HUES48 (cell line): ENCODE results near the gene CHD9.
"Not testable (repeated sequence)": the region's sequence is repeated elsewhere in the genome, so short reads cannot be mapped to it uniquely, and the experiment has no call there.

Experiments used
- H3K27ac ChIP-seq: one replicate; pipeline ENCODE4 v1.7.0; 2013; ENCODE audit warnings: low read depth, low read length, inconsistent platforms
- H3K27me3 ChIP-seq: 2 replicates; pipeline ENCODE4 v1.6.1; 2013; ENCODE audit warnings: mild to moderate bottlenecking, low read length; ENCODE audit not compliant: control insufficient read depth, insufficient read depth
- H3K36me3 ChIP-seq: 2 replicates; pipeline ENCODE4 v1.6.1; 2013; ENCODE audit warnings: low read length; ENCODE audit not compliant: control insufficient read depth, insufficient read depth
- H3K4me1 ChIP-seq: 2 replicates; pipeline ENCODE4 v1.6.1; 2013; ENCODE audit warnings: mild to moderate bottlenecking, low read length; ENCODE audit not compliant: control insufficient read depth, insufficient read depth
- H3K4me3 ChIP-seq: 2 replicates; pipeline ENCODE4 v1.5.1; 2013; ENCODE audit warnings: mild to moderate bottlenecking, low read depth, low read length
- H3K9ac ChIP-seq: 2 replicates; pipeline ENCODE4 v1.6.1; 2013; ENCODE audit warnings: mild to moderate bottlenecking, low read depth, low read length, moderate library complexity
- H3K9me3 ChIP-seq: 2 replicates; pipeline ENCODE4 v1.6.1; 2013; ENCODE audit warnings: low read length; ENCODE audit not compliant: control insufficient read depth, insufficient read depth

Gene CHD9

DNA sequence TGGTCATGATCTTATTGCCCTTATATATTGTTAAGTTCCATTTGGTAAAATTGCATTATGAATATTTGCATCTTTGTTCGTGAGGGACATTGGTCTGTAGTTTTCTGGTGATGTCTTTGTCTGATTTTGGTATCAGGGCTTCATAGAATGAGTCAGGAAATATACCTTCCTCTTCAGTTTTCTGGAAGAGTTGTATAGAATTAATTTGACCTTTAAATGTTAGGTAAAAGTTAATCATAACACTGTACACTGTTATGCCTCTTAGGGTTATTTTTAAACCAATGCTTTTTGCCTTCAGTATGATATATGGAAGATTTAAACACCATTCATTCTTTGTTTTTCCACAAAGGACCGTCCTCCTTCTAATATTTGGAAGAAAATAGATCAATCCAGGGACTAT is 180.0 kb downstream of the CHD9 start:
- no peaks in the 10 kb centered on the region for H3K27me3 ChIP-seq
- H3K4me3 ChIP-seq: no peak overlapping the region
- no peak overlapping the region for H3K27ac ChIP-seq
- no peaks in the 10 kb centered on the region for H3K4me1 ChIP-seq
- peaks cover 99% of the 10 kb centered on the region for H3K36me3 ChIP-seq
- H3K9ac ChIP-seq: no peak overlapping the region
- H3K9me3 ChIP-seq: no peaks in the 10 kb centered on the region

DNA sequence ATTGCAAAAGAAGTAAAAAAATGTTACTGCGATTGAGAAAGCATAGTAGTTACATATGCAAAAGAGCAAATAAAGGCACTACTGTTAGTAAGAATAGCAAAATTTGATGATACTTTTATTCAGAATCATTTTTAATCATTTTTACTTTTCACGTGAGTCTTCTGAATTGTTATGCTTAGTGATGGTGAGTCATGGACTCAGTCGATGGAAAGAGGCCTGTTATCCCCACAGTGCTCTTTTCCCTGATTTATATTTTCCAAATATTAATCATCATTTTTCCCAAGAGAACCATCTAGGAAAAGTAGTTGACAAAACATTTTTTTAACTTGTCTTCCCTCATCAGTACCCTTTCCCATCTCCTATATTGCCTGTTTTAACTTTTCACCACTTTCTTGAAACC is 181.1 kb downstream of the CHD9 start:
- H3K36me3 ChIP-seq: peaks cover 99% of the 10 kb centered on the region
- H3K9me3 ChIP-seq: no peaks in the 10 kb centered on the region
- H3K27ac ChIP-seq: no peak overlapping the region

GRCh38 chr16:53249331-53249730 is 194.5 kb downstream of the CHD9 start:
- Histone ChIP-seq H3K4me1 (no peaks in the 10 kb centered on the region), H3K27me3 (no peaks in the 10 kb centered on the region), H3K9me3 (no peaks in the 10 kb centered on the region), H3K27ac (no peak overlapping the region), H3K9ac (no peak overlapping the region), H3K4me3 (no peak overlapping the region), H3K36me3 (peaks cover 85% of the 10 kb centered on the region)

More for the DNA sequence above, 181.1 kb downstream of the CHD9 start:
- no peaks in the 10 kb centered on the region for H3K27me3 ChIP-seq
- H3K4me1 ChIP-seq: no peaks in the 10 kb centered on the region
- H3K4me3 ChIP-seq: no peak overlapping the region
- H3K9ac ChIP-seq: no peak overlapping the region

DNA sequence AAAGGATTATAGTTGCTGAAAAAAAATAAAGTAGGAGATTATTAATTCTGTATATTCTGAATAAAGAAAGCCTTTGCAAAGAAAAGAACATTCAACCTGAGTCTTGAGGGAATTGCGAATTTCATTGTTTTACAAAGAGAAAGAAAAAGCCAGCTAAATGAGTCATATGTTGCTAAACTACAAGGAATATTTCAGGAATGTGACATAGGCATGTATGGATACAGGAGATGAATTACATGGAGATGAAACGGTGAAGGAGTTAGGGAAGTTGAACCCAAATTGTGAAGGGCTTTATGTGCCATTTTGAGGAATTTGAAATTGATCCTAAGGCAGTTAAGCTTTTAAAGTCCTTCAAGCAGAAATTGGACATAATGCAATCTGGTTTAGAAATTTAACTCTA is 202.2 kb downstream of the CHD9 start:
- Histone ChIP-seq H3K36me3 (peaks cover 90% of the 10 kb centered on the region), H3K9ac (no peak overlapping the region), H3K27me3 (no peaks in the 10 kb centered on the region)

GRCh38 chr16:53258809-53259208 is 204.0 kb downstream of the CHD9 start:
- H3K4me1 ChIP-seq: peaks cover 3% of the 10 kb centered on the region; the same call in 1 of the 2 replicates
- no peak overlapping the region for H3K9ac ChIP-seq
- no peaks in the 10 kb centered on the region for H3K27me3 ChIP-seq
- no peak overlapping the region for H3K4me3 ChIP-seq
- H3K36me3 ChIP-seq: peaks cover 95% of the 10 kb centered on the region
- H3K27ac ChIP-seq: no peak overlapping the region
- no peaks in the 10 kb centered on the region for H3K9me3 ChIP-seq

More for the DNA sequence above, 202.2 kb downstream of the CHD9 start:
- Histone ChIP-seq H3K9me3 (no peaks in the 10 kb centered on the region), H3K4me1 (peaks cover 3% of the 10 kb centered on the region; the same call in 1 of the 2 replicates), H3K27ac (peak overlapping the region; percentile 66), H3K4me3 (no peak overlapping the region)

- H3K27ac ChIP-seq: no peak overlapping the region
- no peak overlapping the region for H3K4me3 ChIP-seq
- H3K36me3 ChIP-seq: peaks cover 96% of the 10 kb centered on the region
- no peaks in the 10 kb centered on the region for H3K27me3 ChIP-seq
- H3K9ac ChIP-seq: no peak overlapping the region
- peaks cover 3% of the 10 kb centered on the region; the same call in 1 of the 2 replicates for H3K4me1 ChIP-seq
- H3K9me3 ChIP-seq: no peaks in the 10 kb centered on the region
Observed at GRCh38 chr16:53261276-53261675, 206.5 kb downstream of the CHD9 start.

- no peak overlapping the region for H3K4me3 ChIP-seq
- no peaks in the 10 kb centered on the region for H3K27me3 ChIP-seq
- no peaks in the 10 kb centered on the region for H3K9me3 ChIP-seq
- H3K9ac ChIP-seq: no peak overlapping the region
- no peak overlapping the region for H3K27ac ChIP-seq
- H3K4me1 ChIP-seq: no peaks in the 10 kb centered on the region
- peaks cover 96% of the 10 kb centered on the region for H3K36me3 ChIP-seq
Observed at GRCh38 chr16:53262645-53263044, 207.9 kb downstream of the CHD9 start.

DNA sequence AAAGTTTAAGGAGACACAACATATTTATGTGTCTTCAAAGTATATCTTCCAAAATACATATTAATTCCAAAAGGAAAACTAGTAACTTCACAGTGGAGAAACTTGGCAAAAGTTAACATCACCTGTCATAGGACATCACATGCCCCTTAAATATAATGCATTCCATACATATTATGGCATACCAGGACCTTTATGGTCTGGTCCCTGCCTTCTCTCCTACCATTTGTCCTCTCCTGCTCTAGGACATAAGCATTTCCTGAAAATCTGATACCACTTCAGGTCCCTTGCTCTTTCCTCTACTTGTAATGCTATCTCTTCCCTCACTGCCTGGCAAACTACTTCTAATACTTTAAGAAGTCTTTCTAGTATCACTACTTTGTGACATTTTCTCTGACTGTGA is 211.4 kb downstream of the CHD9 start:
- H3K9ac ChIP-seq: no peak overlapping the region
- H3K9me3 ChIP-seq: no peaks in the 10 kb centered on the region
- no peak overlapping the region for H3K4me3 ChIP-seq
- no peaks in the 10 kb centered on the region for H3K4me1 ChIP-seq
- no peaks in the 10 kb centered on the region for H3K27me3 ChIP-seq
- no peak overlapping the region for H3K27ac ChIP-seq
- H3K36me3 ChIP-seq: peaks cover 96% of the 10 kb centered on the region

GRCh38 chr16:53278498-53278897 is 223.7 kb downstream of the CHD9 start:
- not testable (repeated sequence) for H3K27me3 ChIP-seq, H3K4me1 ChIP-seq, H3K4me3 ChIP-seq, H3K9me3 ChIP-seq, H3K9ac ChIP-seq, H3K27ac ChIP-seq
- H3K36me3 ChIP-seq: peaks cover 72% of the 10 kb centered on the region

- no peaks in the 10 kb centered on the region; the same call in 1 of the 2 replicates for H3K9me3 ChIP-seq
- H3K4me1 ChIP-seq: no peaks in the 10 kb centered on the region
- no peak overlapping the region for H3K4me3 ChIP-seq
- H3K9ac ChIP-seq: no peak overlapping the region
- peaks cover 66% of the 10 kb centered on the region for H3K36me3 ChIP-seq
- H3K27ac ChIP-seq: no peak overlapping the region
- no peaks in the 10 kb centered on the region for H3K27me3 ChIP-seq
Observed at GRCh38 chr16:53281280-53281679, 226.5 kb downstream of the CHD9 start.

DNA sequence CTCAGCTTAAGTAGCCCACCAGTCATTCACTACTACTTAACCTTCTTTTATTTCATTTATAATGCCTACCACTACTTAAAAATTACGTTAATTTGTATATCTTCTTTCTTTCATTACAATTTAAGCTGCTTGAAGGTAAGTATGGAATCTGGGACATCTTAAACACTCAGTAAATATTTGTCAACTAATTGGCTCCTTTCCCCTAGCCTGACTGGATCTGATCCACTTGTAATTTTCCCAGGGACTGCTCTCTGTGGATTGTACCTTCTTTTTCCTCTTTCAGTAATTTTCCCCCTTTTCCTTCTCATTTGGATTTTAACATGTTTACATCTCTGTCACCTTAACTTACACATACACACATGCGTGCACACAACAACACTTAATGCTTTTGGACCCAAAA is 227.1 kb downstream of the CHD9 start:
- Histone ChIP-seq H3K9ac (no peak overlapping the region), H3K4me1 (no peaks in the 10 kb centered on the region), H3K27ac (no peak overlapping the region), H3K9me3 (no peaks in the 10 kb centered on the region; the same call in 1 of the 2 replicates), H3K4me3 (no peak overlapping the region), H3K27me3 (no peaks in the 10 kb centered on the region), H3K36me3 (peaks cover 66% of the 10 kb centered on the region)

DNA sequence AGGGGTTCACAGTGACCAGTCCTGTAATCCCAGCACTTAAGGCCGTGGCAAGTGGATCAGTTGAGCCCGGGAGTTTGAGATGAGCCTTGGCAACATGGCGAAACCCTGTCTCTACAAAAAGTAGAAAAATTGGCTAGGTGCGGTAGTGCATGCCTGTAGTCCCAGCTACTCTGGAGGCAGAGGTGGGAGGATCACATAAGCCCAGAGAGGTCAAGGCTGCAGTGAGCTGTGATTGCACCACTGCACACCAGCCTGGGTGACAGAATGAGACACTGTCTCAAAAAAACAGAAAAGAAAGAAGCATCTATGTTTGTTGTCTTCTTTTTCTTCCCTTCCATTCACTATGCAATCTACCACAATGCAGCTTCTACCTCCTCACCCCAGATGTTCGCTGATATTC is 227.5 kb downstream of the CHD9 start:
- no peaks in the 10 kb centered on the region; the same call in 1 of the 2 replicates for H3K9me3 ChIP-seq
- no peak overlapping the region for H3K4me3 ChIP-seq
- no peaks in the 10 kb centered on the region for H3K27me3 ChIP-seq
- H3K27ac ChIP-seq: no peak overlapping the region
- H3K36me3 ChIP-seq: peaks cover 66% of the 10 kb centered on the region
- H3K9ac ChIP-seq: no peak overlapping the region
- no peaks in the 10 kb centered on the region for H3K4me1 ChIP-seq
